T-cell (primary cell): ENCODE measurements around the gene PRIM2. TPM values are rescaled to one million over a fixed set of nuclear protein-coding genes. Genes with fewer than 3 reads are reported as not detected.
"Not testable (repeated sequence)": the region's sequence is repeated elsewhere in the genome, so short reads cannot be mapped to it uniquely, and the experiment has no call there.

Experiments used
- ATAC-seq, 4 experiments: fragments of 200-7000 bp in 3 of 4; fragments of 150-1000 bp in 1 of 4; cut with Tn5 transposase; replicated peaks in 1 of 4; 1 replicate in 3 of 4; 2 replicates in 1 of 4; pipeline ENCODE4 v1.10.0; 2021; ENCODE audit warnings: moderate library complexity in 3 of 4, mild to moderate bottlenecking in 2 of 4, moderate number of reproducible peaks in 1 of 4
- CTCF ChIA-PET, 2 donors: fragments of 300-600 bp; sonication (Branson Sonifier 250); formaldehyde crosslinking; loops; one replicate each; lab custom pipeline; 2022; ENCODE audit warnings: antibody characterized with exemption in 2 of 2; lab: Charles Lee
- POLR2A ChIA-PET, 2 donors: fragments of 300-600 bp; sonication (Branson Sonifier 250); formaldehyde crosslinking; loops; one replicate each; lab custom pipeline; 2022; ENCODE audit warnings: antibody characterized with exemption in 2 of 2; lab: Charles Lee
- DNase-seq, 35 experiments: peaks; one replicate each; pipeline versions ENCODE4 v3.0.0 to v3.0.0-alpha.2; 2013 to 2023
- H3K27ac ChIP-seq: one replicate; pipeline ENCODE4 v1.5.1; 2013; ENCODE audit warnings: low read length
- H3K27me3 ChIP-seq, 2 experiments: replicated peaks in 1 of 2; 1 replicate in 1 of 2; 2 replicates in 1 of 2; pipeline versions ENCODE4 v1.6.1 to v1.7.0; 2013; ENCODE audit warnings: low read length in 1 of 2, mixed read lengths in 1 of 2; ENCODE audit not compliant: control insufficient read depth in 2 of 2, insufficient read depth in 2 of 2; ENCODE audit errors: extremely low read depth in 1 of 2
- H3K36me3 ChIP-seq, 2 donors: 1 replicate in 1 of 2; 2 replicates in 1 of 2; pipeline versions ENCODE4 v1.6.1 to v1.7.0; 2013; ENCODE audit warnings: low read length in 1 of 2; ENCODE audit not compliant: control insufficient read depth in 2 of 2, insufficient read depth in 1 of 2; ENCODE audit errors: extremely low read depth in 1 of 2
- H3K4me1 ChIP-seq, 2 experiments: 1 replicate in 1 of 2; 2 replicates in 1 of 2; pipeline versions ENCODE4 v1.6.1 to v1.7.0; 2013; ENCODE audit warnings: low read length in 2 of 2, mixed read lengths in 1 of 2; ENCODE audit not compliant: insufficient read depth in 2 of 2, control insufficient read depth in 1 of 2; ENCODE audit errors: extremely low read depth in 1 of 2
- H3K4me3 ChIP-seq, 2 donors: 1 replicate in 1 of 2; 2 replicates in 1 of 2; pipeline versions ENCODE4 v1.5.1 to v1.7.0; 2013; ENCODE audit warnings: mild to moderate bottlenecking in 2 of 2, low read length in 1 of 2, moderate library complexity in 1 of 2; ENCODE audit not compliant: control insufficient read depth in 1 of 2; ENCODE audit errors: extremely low read depth in 1 of 2
- H3K9me3 ChIP-seq: 2 replicates; pipeline ENCODE4 v1.7.0; 2013
- H3K27ac Mint-ChIP-seq, 2 donors: one replicate each; pipeline ENCODE4 v1.8.0; 2020 to 2021; ENCODE audit warnings: mild to moderate bottlenecking in 2 of 2, mixed read lengths in 2 of 2
- H3K27me3 Mint-ChIP-seq, 2 donors: one replicate each; pipeline ENCODE4 v1.8.0; 2021 to 2022; ENCODE audit warnings: mixed read lengths in 2 of 2
- H3K36me3 Mint-ChIP-seq: one replicate; pipeline ENCODE4 v1.8.0; 2021; ENCODE audit warnings: mixed read lengths
- H3K4me1 Mint-ChIP-seq, 3 donors: one replicate each; pipeline ENCODE4 v1.8.0; 2020 to 2022; ENCODE audit warnings: mixed read lengths in 3 of 3, mild to moderate bottlenecking in 1 of 3
- H3K4me3 Mint-ChIP-seq, 3 donors: one replicate each; pipeline ENCODE4 v1.8.0; 2020 to 2022; ENCODE audit warnings: mild to moderate bottlenecking in 3 of 3, mixed read lengths in 3 of 3, moderate library complexity in 3 of 3
- H3K9me3 Mint-ChIP-seq, 3 donors: one replicate each; pipeline ENCODE4 v1.8.0; 2020 to 2022; ENCODE audit warnings: mixed read lengths in 3 of 3
- WGBS: methylation state at CpG from one replicate; pipeline ENCODE4 v1.1.5; 2013; ENCODE audit warnings: missing lambda C conversion rate; ENCODE audit not compliant: insufficient coverage; 5-methylcytosine and 5-hydroxymethylcytosine counted together
- total RNA-seq, 35 experiments: library from RNA in 6 of 35; stranded (reverse) in 6 of 35; fragments of 120-200 nt in 1 of 35; gene quantifications; one replicate each; pipeline versions ENCODE4 v1.2.1 to v1.2.4 and lab custom pipeline; 2013 to 2026

Gene PRIM2
- total RNA-seq, 5 donors from 2014 or later (not counting 1 experiment from before 2014, with no cell fraction given): 11.5 to 17.9 (median 12.0) TPM

DNA sequence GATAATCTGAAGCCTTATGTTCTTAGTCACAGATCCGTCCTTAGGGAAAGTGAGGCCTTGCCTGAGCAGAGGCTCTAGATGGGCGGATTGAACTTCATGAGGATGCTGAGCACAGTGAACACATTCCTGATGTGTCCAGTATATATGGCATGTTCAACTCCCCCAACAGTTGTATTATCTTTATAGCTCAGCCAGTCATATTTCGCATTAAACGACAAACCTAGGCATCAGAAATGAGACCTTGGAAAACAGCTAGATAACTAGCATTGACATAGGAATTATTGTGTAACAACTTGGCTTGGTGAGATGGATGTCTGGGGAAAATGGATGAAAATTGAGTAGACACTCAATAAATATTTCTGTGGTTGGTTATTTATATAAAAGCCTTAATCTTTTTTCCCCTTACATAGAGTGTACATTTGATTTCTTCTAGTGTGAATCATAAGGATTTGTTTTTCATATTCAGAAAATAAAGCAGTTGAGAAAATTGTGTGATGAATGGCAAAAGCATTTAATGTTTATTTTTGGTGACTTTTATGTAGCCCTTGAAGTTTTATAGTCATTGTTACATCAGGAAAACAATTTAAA, 169.2 kb downstream of the PRIM2 start:
- H3K9me3 ChIP-seq, H3K4me3 ChIP-seq, DNase-seq, H3K27ac ChIP-seq, H3K36me3 ChIP-seq, H3K4me3 Mint-ChIP-seq, POLR2A ChIA-PET, H3K27ac Mint-ChIP-seq, H3K9me3 Mint-ChIP-seq, H3K4me1 ChIP-seq, H3K27me3 Mint-ChIP-seq, CTCF ChIA-PET, H3K27me3 ChIP-seq, ATAC-seq: not testable (repeated sequence)
- peaks cover 6 to 18% (median 16%) of the 10 kb centered on the region in 3 donors for H3K4me1 Mint-ChIP-seq
- 100% methylated on average over 1 of the region's 4 CpGs for WGBS
- peaks cover 29% of the 10 kb centered on the region for H3K36me3 Mint-ChIP-seq

DNA sequence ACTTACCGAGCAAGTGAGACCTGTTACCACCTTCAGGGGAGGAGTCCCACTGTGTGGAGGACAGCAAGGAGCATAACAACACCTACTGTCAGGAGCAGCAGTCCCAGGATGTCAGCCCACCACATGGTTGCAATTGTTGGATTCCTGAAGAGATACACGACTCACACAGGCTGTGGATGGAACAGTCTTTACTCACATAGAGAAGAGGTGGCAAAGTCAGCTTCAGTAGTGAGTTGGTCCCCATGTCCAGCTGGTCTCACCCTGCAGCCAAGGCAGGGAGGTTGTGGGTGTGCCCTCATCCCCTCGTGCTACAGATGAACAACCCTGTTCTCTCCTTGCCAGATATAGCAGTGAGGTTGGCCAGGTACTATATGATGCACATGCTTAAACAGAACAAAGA, 171.1 kb downstream of the PRIM2 start:
- H3K9me3 Mint-ChIP-seq, CTCF ChIA-PET, H3K27me3 Mint-ChIP-seq, H3K27ac ChIP-seq, H3K4me1 ChIP-seq, POLR2A ChIA-PET, H3K4me3 Mint-ChIP-seq, H3K36me3 ChIP-seq, H3K4me3 ChIP-seq, H3K27me3 ChIP-seq, H3K27ac Mint-ChIP-seq, DNase-seq, ATAC-seq, H3K9me3 ChIP-seq: not testable (repeated sequence)
- Mint-ChIP-seq H3K4me1 (peaks cover 6 to 16% (median 10%) of the 10 kb centered on the region in 3 donors), H3K36me3 (peaks cover 21% of the 10 kb centered on the region)
- no CpG with 5 or more reads among the region's 3 CpGs for WGBS

DNA sequence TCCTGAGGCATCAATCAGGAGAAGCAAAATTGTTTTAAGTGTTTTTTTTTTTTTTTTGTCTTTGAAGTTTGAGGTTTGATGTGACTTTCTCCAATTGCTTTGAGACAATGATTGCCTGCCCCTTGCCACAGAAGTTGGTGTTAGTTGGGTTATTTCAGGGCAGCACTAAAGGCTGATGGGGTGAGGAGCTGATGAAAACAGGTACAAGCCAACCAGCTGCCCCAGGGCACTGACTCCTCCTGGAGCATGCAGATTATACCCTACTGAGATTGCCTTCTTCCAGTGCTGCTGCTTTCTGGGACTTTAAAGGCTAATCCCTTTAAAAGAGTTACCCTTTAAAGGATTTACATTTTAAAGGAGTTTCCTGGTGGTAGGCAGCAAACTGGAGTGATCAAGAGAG, 172.5 kb downstream of the PRIM2 start:
- DNase-seq, H3K27me3 Mint-ChIP-seq, H3K9me3 ChIP-seq, H3K4me3 Mint-ChIP-seq, H3K9me3 Mint-ChIP-seq, H3K36me3 ChIP-seq, H3K4me3 ChIP-seq, H3K4me1 ChIP-seq, H3K27ac ChIP-seq, CTCF ChIA-PET, H3K27me3 ChIP-seq, ATAC-seq, H3K27ac Mint-ChIP-seq: not testable (repeated sequence)
- POLR2A ChIA-PET: interaction anchor here in 1 of 2 donors (0.6 kb wide), 1 partner anchor 14 kb away, joined by 3 read pairs; no protein-coding TSS in a partner anchor
- Mint-ChIP-seq H3K4me1 (peaks cover 6 to 16% (median 8%) of the 10 kb centered on the region in 3 donors), H3K36me3 (peaks cover 21% of the 10 kb centered on the region)

DNA sequence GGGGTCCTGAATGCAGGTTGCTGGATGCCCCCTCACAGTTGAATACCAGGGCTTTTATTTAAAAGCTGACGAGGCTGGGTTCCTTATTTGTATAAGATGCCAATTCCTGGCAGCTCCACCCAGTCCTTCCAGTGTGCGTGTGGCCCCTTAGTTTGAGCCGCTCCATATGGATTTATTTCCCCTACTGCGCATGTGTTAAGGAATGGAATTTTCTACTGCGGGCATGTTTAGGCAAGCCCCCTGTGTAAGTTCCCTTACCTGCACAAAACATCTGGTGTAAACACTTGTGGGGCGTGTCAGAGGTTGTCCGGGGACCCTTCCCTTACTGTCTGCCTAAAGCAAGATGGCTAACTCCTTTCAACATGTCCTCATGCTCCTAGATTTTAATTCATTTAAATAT, 174.4 kb downstream of the PRIM2 start:
- CTCF ChIA-PET: not testable (repeated sequence)
- peaks cover 19% of the 10 kb centered on the region for H3K36me3 Mint-ChIP-seq

DNA sequence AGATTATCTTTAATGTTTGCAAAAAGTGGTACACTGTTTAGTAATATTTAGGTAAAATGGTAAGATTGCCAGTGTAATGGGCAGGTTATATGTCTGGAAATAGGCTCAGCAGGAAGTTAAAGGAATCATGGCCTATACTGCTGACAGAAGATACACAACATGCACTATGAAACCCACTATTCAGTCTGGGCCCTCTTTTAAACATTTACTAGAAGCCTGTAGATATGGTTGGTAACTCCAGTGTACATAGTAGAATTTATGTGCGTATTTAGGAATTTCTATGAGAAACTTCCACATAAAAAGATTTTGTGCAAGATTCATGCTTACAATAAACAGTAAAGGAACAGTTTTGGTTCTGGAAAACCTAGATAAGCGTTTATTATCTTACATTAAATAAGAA, 178.8 kb downstream of the PRIM2 start:
- H3K9me3 Mint-ChIP-seq, ATAC-seq, H3K27me3 ChIP-seq, H3K4me3 ChIP-seq, H3K27ac Mint-ChIP-seq, POLR2A ChIA-PET, H3K27me3 Mint-ChIP-seq, DNase-seq, CTCF ChIA-PET, H3K36me3 ChIP-seq, H3K36me3 Mint-ChIP-seq, H3K4me3 Mint-ChIP-seq, H3K4me1 ChIP-seq, H3K9me3 ChIP-seq, H3K4me1 Mint-ChIP-seq, H3K27ac ChIP-seq: not testable (repeated sequence)
- WGBS: no CpG with 5 or more reads among the region's 2 CpGs

More for the DNA sequence above, 174.4 kb downstream of the PRIM2 start:
- H3K36me3 ChIP-seq, H3K9me3 Mint-ChIP-seq, H3K4me3 ChIP-seq, DNase-seq, H3K27ac Mint-ChIP-seq, H3K4me1 ChIP-seq, POLR2A ChIA-PET, ATAC-seq, H3K27me3 ChIP-seq, H3K4me3 Mint-ChIP-seq, H3K27me3 Mint-ChIP-seq, H3K27ac ChIP-seq, H3K9me3 ChIP-seq: not testable (repeated sequence)
- H3K4me1 Mint-ChIP-seq: peaks cover 6 to 14% (median 8%) of the 10 kb centered on the region in 3 donors
- WGBS: no CpG with 5 or more reads among the region's 7 CpGs

DNA sequence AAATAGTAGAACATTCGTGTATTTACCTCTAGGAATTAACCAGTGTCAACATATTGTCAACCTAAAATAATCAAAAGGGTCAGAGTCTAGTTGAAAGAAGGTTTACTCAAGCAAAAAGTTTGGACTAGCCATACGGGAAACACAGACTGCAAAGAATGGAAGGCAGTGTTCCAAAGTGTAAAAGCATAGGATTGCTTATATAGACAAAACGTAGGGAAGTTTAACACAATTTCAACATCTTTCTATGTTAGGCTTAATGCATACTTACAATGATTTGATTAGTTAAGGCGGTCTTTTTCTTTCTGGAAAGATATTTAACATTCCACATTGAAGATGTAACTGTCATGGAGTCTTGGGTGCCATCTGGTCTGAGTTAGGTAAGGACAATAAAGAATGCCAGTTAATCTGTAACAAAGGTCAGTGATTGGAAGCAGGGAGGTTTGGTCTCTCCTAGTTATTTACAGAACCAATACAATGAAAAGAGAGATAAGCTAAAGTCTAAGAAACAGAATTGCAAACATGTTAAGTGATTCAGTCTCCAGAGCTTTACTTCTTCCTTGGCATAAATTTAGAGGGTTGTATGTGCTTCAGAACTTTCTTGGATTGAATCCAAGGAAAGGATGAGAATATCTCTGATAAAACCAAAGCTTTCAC, 183.1 kb downstream of the PRIM2 start:
- H3K27me3 ChIP-seq, H3K36me3 Mint-ChIP-seq, ATAC-seq, DNase-seq, H3K27ac Mint-ChIP-seq, H3K9me3 ChIP-seq, H3K9me3 Mint-ChIP-seq, H3K27me3 Mint-ChIP-seq, H3K27ac ChIP-seq, H3K36me3 ChIP-seq, POLR2A ChIA-PET, H3K4me3 Mint-ChIP-seq, CTCF ChIA-PET, H3K4me1 ChIP-seq, H3K4me3 ChIP-seq: not testable (repeated sequence)
- no CpG with 5 or more reads among the region's 4 CpGs for WGBS
- H3K4me1 Mint-ChIP-seq: peaks cover 0 to 10% (median 2%) of the 10 kb centered on the region in 3 donors
